ENCODE results near the gene KRTAP12-2.

The KRTAP12-2 gene, protein sequence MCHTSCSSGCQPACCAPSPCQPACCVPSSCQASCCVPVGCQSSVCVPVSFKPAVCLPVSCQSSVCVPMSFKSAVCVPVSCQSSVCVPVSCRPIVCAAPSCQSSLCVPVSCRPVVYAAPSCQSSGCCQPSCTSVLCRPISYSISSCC
- 0 reads per million in 4 donors for total RNA-seq

DNA sequence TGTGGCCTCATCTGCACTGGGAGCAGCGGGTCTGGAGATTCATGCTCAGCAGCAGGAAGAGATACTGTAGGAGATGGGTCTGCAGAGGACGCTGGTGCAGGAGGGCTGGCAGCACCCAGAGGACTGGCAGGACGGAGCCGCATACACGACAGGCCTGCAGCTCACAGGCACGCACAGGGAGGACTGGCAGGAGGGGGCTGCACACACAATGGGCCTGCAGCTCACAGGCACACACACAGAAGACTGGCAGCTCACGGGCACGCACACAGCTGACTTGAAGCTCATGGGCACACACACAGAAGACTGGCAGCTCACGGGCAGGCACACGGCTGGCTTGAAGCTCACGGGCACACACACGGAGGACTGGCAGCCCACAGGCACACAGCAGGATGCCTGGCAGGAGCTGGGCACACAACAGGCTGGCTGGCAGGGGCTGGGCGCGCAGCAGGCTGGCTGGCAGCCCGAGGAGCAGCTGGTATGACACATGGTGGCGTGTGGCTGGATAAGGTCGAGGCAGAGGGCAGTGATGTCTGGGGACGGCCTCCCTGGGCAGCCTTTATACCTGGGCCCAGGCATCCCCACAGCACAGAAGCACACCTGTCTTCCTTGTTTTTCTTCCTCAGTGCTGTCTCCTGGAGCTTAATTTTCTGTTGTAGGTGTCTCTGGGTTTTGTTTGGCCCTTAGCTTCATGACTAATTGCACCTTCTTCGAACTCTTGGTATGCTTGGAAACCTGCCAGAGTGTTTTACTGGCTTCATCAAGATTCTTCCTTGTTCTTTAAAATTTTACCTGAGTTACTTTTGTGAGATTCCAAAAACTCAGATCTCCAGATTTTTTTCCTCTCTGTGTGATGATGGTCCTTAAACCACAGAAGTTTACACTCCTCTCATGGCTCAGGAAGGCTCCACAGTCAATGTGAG is at the start of gene KRTAP12-2:
Gene KRTAP12-2, minus strand, starts transcription at position 527 of the 920 bp plus-strand sequence. Its CDS starts 41 bp downstream, at position 486.
- DNase-seq: no peak

DNA sequence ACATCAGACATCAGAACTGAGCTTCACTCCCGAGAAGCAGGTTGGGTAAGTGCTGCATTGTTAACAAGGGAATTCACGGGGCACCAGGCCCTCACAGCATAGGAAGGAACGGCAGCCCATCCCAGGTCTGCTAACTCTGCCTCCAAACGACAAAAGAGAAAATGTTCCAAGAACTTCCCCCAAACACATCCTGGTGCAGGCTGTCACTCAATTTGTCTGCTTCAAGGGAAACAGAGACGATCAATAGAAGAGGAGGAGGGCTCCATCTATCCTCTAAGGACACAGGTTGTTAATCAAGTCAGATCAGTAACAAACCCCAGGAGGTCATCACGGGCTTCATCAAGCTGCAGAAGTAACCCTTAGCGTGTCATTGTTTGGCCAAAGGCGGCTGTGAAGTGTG is 48.2 kb upstream of the KRTAP12-2 start:
- no peak for DNase-seq

DNA sequence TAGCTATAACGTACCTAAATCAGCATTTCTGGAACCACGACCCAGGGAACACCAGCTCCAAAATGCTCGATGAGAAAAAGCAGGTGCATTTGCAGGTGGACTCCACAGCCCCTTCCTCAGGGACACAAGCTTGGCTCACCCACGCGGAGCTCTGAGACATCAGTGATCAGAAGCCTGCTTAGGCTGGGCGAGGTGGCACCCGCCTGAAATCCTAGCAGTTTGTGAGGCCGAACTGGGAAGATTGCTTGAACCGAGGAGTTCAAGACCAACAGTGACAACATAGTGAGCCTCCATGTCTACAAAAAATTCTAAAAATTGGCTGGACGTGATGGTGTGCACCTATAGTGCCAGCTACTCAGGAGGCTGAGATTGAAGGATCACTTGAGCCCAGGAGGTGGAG is 47.1 kb upstream of the KRTAP12-2 start:
- DNase-seq: no peak

DNA sequence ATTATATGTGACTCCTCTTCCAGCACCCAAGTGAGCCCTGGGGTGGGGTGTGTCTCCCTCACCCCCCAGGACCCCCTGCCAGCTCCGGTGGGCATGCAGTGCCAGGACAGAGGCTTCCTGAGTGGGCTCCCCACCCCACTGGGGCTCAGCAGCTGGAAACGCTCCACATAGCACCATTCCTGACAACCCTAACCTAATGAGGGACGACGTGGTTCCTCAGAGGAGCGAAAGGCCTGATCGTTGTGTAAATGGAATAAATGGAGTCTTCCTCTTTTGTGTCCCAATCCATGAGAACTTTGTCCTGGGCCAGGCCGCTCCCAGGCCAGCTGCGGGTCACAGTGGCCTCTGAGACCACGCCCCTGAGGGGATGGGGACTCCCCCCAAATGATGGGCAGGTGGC is 46.4 kb upstream of the KRTAP12-2 start:
- DNase-seq: no peak

DNA sequence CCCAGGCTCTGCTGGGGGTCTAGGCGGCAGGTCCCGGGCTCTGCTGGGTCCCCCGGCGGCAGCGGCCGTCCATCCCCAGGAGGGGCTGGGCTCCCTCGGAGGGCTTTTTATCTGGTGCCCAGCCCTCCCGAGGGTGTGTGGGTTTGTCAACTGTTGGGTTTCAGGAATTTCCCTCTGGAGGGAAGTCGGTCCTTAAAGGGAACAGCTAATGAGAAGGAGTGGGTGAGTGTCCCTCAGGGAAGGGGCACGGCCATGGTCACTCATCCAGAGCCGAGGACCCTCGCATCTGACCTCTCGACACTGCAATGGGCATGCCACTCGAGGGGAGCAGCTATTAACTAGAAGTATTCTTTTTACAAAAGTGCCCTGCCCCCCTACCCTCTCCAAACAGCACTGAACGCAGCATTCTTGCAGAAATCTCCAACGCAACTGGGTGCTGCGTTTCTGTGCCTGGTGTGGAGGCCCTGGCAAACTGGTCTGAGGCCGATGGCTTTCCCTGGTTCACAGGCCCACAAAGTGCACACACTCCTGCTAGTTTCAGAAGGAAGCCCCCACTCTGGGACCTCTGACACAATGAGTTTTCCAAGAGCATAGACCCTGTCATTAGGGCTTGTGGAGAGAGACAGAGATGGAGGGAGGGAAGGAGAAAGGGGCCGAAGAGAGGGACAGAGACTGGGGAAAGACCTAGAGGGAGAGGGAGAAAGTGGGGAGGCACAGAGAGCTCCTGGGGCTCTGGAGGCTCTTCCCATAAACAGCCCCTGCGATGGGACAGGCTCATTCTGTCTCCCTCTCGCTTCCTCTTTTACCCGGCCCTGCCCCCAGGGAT is 45.7 kb upstream of the KRTAP12-2 start:
- DNase-seq: no peak

DNA sequence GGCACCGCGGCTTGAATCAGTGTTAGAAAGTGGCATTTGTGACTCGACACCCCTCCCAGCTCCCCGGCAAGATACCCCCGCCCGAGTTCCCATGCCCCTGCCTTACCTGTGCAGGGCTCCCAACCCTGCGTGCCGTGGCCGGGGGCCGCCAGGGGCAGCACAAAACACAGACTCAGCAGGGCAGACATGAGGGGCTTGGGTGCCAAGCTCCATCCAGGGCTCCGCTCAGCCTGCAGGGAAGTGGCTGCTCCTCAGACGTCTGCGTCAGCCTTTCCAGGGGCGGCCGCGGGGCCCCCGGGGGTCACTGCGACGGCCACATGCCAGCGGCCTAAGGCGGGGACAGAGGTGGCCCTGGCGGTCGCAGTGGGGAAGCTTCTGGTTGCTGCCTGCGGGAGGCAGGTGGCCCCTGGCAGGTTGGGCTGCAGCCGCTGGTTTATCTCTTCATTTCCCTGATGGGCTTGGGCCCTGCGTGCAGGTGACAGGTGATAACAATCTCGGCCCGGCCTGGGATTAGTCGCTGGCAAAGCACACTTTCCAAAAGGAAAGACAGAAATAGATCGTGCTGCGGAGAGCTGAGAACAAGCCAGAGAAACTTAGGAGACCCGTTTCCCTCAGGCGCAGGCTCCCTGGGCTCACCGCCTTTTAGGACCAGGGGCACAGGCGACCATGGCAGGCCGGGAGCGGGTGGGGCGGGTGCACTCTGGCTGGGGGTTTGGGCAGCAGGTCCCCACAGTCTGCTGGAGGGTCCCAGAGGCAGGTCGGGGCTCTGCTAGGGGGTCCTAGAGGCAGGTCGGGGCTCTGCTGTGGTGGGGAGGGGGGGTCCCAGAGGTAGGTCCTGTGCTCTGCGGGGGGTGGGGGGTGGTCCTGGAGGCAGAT is 44.8 kb upstream of the KRTAP12-2 start, which contains the start of gene TSPEAR:
Gene TSPEAR, minus strand, starts transcription at position 246 of the 876 bp plus-strand sequence. Its CDS starts 58 bp downstream, at position 188.
- no peak for DNase-seq

DNA sequence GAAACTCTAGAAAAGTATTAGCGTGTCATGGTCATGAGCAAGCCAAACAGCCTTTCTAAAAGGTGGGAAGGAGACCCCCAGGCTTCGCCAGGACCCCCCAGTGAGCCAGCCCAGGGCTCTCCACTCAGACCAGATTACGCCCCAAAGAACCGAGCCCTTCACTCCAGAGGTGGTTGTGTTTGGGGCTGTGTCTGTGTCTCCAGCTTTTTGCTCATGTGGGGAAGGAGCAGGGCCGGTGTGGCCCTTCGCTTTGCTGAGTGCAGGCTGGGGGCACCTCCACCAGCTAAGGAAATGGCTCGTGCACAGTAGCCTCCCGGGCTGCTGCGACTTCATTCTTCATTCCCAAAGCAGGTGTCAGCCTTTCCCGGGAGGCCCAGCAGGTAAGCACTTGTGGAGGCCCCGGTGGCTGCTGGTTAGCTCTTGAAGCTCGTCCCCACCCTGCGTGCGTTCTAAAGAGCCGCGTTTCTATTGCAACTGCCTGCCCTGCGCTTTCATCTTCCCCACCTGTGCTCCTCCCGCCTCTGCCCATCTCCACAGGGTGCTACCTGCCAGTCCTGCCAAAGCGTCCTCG is 44.1 kb upstream of the KRTAP12-2 start:
- no peak for DNase-seq

DNA sequence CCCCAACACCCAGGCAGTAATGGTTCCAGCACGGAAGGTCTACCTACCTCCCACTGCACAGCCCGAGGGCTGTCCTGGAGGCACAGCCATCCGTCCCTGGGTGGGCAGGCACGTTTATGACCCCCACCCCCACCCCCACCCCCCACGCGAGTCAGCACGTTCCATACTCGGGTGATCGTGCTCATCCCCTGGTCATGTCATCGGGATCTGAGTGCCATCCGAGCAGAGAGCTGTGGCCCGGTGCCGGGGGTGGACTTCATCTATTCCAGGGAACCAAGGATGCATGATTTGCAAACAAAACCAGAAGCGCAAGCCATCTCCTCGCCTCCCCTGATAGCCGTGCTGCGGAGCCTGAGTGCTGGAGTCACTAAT is 43.6 kb upstream of the KRTAP12-2 start:
- no peak for DNase-seq

DNA sequence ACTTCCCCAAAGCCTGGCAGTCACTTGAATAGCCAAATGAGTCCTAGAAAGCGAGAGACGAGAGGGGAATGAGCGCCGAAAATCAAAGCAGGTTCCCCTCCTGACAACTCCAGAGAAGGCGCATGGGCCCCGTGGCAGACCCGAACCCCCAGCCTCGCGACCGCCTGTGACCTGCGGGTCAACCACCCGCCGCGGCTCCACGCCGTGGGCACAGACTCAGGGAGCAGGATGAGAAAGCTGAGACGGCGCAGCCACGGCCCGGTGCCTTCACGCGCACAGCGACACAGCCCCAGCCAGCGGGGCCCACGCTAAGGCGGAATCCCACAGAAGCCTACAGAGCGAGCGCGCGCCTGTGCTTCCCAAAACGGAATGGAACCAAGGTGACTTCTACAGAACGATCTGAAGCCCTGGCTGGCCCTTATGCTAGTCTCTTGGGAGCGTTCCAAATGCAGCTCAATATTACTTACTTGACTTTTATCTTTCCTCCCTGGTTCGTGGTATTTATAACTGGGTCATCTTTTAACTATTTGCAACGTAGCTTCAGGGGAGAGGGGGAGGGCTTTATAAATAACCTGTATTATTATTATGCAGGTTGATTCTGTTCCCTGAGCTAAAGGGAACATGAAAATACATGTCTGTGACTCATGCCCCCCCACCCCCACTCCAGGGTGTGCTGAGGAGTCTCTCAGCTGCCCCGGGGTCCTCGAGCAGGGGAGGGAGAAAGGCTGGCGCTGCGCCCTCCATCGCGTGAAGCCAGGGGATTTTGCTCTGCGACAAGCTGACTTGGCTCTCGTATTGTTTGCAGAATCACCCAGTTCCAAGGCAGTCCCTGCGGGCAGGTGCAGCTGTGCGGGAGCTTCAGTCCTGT is 42.9 kb upstream of the KRTAP12-2 start:
- no peak for DNase-seq

DNA sequence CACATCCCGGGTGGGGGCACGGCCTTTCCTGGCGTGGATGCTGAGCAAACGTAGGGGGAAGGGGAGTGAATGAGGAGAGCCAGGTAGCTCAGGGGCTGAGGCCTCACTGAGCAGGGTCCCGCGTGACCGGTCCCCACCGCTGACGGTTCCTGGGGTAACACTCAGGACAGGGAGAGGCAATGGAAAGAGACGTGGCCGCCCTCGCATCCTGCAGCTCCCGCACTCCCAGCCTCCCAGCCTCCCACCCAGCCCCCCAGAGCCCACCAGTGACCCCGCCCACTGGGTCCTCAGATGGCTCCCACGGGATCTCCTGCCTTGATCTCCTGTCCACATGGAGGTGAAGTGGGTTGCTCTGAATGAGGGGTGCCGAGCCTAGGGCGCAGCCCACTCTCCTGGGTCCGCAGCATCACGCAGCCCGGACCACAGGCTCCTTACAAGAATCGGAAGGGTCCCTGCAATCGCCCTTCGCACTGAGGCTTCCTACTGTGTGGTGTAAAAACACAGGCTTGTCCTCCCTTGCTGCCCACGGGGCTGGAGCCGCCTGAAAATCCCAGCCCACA is 42.2 kb upstream of the KRTAP12-2 start:
- no peak for DNase-seq

DNA sequence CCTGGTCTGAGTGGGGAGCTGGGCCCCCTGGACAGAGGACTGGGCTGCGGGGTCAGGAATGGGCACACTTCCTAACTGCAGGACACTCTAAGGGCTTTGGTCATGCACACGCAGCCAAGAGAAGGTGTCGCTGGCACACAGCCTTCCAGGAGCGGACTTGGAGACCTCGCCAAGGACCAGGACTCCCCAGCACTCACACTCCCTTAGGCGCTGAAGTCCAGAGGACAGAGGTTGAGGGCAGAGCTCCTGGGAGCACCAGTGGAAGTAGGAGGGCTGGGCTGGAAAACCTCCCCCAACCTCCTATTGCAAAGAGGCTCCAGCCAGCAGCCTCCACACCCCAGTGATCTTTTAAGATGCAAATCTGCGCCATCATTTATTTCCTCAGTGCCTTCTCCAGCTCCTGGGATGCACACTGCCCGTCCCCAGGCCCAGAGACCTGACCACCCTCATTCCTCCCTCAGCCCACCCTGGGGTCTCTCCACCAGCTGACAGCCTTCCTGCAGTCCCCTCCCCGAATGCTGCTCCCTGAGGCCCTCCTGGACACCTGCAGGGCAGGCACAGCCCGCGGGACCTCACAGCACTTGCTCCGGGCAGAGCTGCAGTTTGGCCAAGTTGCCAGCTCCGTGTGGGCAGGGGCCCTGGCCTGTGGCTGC is 41.6 kb upstream of the KRTAP12-2 start:
- no peak for DNase-seq

DNA sequence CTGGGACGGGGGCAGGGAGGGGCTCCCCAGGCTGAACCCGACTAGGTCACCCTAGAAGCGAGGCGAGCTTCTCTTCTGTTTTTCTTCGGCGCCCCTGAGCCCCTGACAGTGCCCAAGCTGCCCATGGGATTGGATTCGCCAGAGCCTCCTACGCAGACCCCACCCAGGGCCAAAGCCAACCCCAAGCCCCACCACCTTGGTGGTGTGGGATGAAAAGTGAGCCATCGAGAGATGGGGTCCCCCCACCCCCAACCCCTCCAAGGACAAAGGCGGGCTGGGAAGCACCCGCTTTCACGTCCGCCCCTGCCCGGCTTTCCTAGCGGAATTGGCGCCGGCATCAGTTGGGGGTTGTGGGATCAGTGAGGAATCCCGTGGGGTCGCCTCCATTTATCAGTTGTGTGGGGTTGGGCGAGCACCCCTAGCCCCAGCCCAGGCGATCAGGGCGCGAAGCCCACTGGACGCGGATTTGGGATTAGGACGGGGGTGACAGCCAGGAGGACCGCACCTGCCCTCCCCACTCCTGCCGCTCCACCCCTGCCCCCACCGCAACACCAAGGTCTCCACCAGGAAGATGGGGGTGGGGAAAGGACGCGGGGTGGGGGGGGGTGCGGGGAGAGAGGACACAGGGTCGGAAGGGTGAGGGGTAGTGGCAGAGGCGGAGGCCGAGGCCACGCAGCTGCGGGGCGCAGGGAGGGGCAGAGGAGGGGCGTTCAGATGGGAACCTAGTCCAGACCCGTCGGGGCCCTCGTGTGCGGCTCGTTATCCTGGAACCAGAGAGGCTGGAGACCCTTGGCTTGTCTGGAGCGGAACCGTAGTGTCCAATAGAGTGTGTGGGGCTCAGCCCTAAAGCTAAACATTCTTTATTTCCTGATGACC is 40.2 kb upstream of the KRTAP12-2 start:
- no peak for DNase-seq

DNA sequence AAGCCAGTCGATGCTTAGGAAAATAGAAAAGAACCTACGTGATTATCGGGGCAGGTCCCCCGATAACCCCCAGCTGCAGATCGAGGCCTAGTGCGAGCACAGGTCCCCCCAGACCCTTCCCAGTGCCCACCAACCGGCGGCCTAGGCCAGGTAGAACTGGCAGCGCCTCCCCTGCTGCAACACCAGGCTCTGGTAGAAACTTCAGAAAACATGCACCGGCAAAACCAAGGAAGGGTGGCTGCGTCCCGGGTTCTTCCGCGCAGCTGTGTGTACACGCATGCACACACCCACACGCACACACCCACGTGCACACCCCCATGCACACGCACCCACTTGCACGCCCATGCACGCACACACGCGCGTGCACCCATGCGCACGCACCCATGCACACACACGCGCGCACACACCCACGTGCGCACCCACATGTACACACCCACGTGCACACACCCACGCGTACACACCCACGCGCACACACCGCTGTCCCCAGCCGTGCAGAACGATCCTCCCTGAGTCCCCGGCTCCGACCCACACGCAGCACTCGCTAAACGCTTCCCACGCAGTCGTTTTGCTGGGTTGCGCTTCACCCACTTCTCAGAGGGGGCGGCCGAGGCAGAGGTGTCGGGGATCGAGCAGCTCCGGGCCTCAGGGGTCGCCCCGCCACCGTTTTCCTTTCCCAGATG is 39.4 kb upstream of the KRTAP12-2 start:
- no peak for DNase-seq

DNA sequence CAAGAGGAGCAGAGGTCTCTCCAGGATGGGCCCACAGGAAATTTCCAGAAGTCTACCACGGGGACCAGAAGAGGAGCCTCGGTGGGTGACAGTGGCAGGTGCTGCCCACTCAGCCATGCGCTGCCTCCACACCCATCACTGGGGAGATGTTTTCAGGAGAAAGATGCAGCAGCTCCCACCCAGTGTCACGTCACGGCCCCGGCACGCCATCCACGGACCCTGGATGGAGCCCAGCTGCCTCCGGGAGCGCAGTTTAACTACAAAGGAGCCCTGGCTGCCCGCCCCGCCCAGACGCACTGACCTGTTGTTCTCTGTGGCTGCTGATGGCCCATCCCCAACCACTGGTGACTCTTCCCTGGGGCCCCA is 37.9 kb upstream of the KRTAP12-2 start:
- no peak for DNase-seq

DNA sequence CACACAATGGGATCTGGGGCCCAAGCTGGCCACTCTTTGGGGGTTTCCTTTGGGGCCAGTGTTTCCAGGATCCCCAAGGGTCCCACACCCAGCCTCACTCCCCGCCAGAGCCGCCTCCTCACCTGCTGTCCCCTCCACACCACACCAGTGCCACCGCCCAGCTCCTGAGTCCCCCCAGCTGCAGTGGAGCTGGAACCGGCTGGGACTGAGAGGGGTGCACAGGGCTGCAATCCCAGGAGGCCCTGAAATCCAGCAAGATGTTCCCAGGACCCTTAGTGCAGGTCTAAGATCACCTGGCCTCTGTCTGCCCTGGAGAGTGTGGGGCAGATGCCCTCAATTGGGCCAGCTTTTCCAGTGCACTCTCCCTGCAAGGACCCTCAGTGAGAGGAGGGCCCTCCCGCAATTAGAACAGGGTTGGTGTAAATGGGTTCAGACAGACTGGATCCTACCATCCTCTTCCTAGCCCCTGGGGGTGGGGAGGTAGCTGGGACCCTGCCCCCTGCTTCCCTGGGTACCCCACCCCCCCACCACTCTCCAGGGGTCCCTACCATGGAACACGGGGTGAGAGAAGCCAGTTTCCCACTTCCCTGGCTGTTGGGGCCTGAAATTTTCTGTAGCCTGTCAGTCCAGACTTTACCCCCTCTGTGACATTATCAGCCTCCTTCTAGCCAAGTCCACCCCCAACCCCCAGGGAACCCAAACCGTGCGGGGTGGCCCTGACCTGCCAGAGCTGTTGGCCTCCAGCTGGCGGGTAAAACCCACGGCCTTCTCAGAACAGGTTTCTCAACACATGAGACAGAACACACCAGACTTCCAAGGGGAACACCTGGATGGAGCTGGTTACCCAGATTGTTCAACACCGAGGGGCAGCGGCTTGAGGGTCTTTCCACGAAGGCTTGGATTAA is 37.3 kb upstream of the KRTAP12-2 start:
- no peak for DNase-seq

DNA sequence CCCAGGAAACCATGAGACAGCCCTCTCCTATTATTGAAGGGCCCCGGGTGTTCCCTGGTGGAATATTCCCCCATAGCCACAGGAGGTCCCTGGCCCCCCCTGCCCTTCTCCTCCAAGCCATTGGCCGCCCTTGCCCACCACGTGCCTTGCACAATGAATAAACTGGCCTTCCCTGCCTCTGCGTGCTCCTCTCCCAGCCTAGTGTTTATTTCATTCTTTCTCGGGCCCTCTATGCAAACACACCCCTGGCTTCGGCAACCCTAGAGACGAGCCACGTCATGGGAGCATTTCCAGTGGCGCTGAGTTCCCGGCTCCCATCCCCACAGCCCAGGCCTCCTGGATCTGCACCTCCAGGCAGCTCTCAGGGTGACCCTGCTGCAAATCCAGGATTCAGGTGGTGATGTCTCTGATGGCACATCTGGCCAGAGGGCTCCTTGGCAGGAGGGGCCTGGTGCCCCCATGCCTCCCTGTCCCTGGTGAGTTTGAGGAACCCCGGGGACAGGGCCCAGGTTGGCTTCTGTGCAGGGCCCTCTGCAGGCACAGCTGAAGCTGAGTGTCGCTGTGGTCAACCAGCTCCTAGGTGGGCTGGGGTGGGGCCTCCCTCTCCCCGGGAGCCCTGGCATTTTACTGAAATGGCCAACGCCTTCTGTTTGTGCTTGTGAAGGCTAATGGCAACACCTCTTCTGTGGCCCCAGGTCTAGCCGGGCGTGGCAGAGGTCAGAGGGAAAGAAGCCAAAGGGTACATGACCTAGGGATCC is 36.4 kb upstream of the KRTAP12-2 start:
- no peak for DNase-seq
